Skeletal muscle tissue (tissue), 4 donors: ENCODE measurements around the gene TTK. TPM values are rescaled to one million over a fixed set of nuclear protein-coding genes. Genes with fewer than 3 reads are reported as not detected.

Experiments
- H3K27ac ChIP-seq: one replicate; pipeline ENCODE4 v1.7.0; 2013; ENCODE audit warnings: mild to moderate bottlenecking, low read depth, low read length, inconsistent platforms
- H3K27me3 ChIP-seq, 3 donors: one replicate each; pipeline ENCODE4 v1.7.0; 2013; ENCODE audit warnings: low read length in 3 of 3; ENCODE audit not compliant: control insufficient read depth in 3 of 3, insufficient read depth in 3 of 3
- H3K36me3 ChIP-seq, 3 donors: one replicate each; pipeline ENCODE4 v1.7.0; 2013; ENCODE audit warnings: low read length in 3 of 3; ENCODE audit not compliant: control insufficient read depth in 3 of 3, insufficient read depth in 3 of 3
- H3K4me1 ChIP-seq, 3 donors: one replicate each; pipeline ENCODE4 v1.7.0; 2013; ENCODE audit warnings: low read length in 3 of 3, mild to moderate bottlenecking in 3 of 3; ENCODE audit not compliant: control insufficient read depth in 3 of 3, insufficient read depth in 3 of 3
- H3K4me3 ChIP-seq, 3 donors: one replicate each; pipeline ENCODE4 v1.7.0; 2013; ENCODE audit warnings: low read length in 3 of 3
- H3K9ac ChIP-seq, 3 donors: one replicate each; pipeline ENCODE4 v1.7.0; 2013; ENCODE audit warnings: low read length in 3 of 3, mild to moderate bottlenecking in 3 of 3, moderate library complexity in 2 of 3, low read depth in 1 of 3
- H3K9me3 ChIP-seq, 3 donors: one replicate each; pipeline ENCODE4 v1.7.0; 2013; ENCODE audit warnings: low read length in 3 of 3; ENCODE audit not compliant: control insufficient read depth in 3 of 3
- total RNA-seq: library from RNA; depleted of rRNA; stranded (reverse); fragments of >200 nt; gene quantifications from one replicate; pipeline ENCODE4 v1.2.3, GENCODE V29; 2014
- donor health status: Osteomylitis.

The TTK gene
- total RNA-seq: 4.2 TPM

GRCh38 chr6:80004173-80005072 is at the start of gene TTK:
Gene TTK, plus strand, starts transcription at chr6:80004649. Its CDS starts 1,195 bp downstream, at chr6:80005844.
- Histone ChIP-seq H3K4me3 (peak within 1 kb of the TSS; percentile 84 to 93 (median 85)), H3K27me3 (no peaks in the 10 kb centered on the region), H3K4me1 (peaks cover 7 to 15% (median 7%) of the 10 kb centered on the region in 3 donors), H3K9me3 (no peaks in the 10 kb centered on the region), H3K27ac (peak within 1 kb of the TSS; percentile 73), H3K36me3 (no peaks in the 10 kb centered on the region), H3K9ac (peak within 1 kb of the TSS; percentile 74 to 81 (median 75))

DNA sequence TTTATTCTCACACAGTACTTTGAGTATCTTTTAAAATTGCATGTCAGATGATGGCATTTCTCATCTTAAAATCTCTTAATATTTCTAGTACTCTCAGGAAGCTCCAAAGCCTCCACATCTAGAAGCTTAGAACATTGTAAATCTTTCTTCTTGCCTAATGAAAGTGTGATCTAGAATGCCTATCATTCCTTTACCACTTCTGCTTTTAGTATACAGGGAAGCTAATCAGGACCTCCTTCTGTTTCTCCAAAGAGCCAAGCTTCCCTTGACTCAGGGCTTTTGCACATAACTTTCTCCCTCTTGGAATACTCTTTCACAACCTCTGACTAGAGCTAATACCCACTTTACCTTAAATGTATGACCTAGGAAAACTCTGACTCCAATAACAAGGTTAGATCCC is 49.6 kb upstream of the TTK start:
- no peaks in the 10 kb centered on the region for H3K4me1 ChIP-seq
- H3K36me3 ChIP-seq: no peaks in the 10 kb centered on the region
- no peak overlapping the region for H3K4me3 ChIP-seq
- peaks cover 0 to 3% (median 0%) of the 10 kb centered on the region in 3 donors for H3K27me3 ChIP-seq
- no peak overlapping the region for H3K9ac ChIP-seq
- H3K27ac ChIP-seq: no peak overlapping the region
- H3K9me3 ChIP-seq: no peaks in the 10 kb centered on the region

GRCh38 chr6:79964607-79965081 is 39.8 kb upstream of the TTK start:
- Histone ChIP-seq H3K9me3 (peaks cover 0 to 4% (median 2%) of the 10 kb centered on the region in 3 donors), H3K27me3 (no peaks in the 10 kb centered on the region), H3K4me1 (no peaks in the 10 kb centered on the region), H3K27ac (no peak overlapping the region), H3K9ac (no peak overlapping the region), H3K36me3 (no peaks in the 10 kb centered on the region), H3K4me3 (no peak overlapping the region)

DNA sequence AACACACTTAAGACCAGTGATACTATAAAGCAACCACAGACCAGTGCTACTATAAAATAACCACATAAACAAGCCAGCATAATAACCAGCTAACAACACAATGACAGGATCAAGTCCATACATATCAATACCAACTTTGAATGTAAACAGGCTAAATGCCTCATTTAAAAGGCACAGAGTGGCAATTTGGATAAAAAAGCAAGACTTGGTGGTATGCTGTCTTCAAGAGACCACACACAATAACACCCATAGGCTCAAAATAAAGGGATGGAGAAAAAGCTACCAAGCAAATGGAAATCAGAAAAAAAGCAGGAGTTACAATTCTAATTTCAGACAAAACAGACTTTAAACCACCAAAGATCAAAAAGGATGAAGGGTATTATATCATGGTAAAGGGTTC is 37.3 kb upstream of the TTK start:
- no peak overlapping the region for H3K4me3 ChIP-seq
- H3K4me1 ChIP-seq: no peaks in the 10 kb centered on the region
- H3K9me3 ChIP-seq: peaks cover 0 to 4% (median 2%) of the 10 kb centered on the region in 3 donors
- no peak overlapping the region for H3K9ac ChIP-seq
- H3K27me3 ChIP-seq: no peaks in the 10 kb centered on the region
- H3K36me3 ChIP-seq: no peaks in the 10 kb centered on the region
- H3K27ac ChIP-seq: no peak overlapping the region

GRCh38 chr6:79969784-79970183 is 34.7 kb upstream of the TTK start:
- H3K36me3 ChIP-seq: no peaks in the 10 kb centered on the region
- H3K9me3 ChIP-seq: peaks cover 0 to 4% (median 2%) of the 10 kb centered on the region in 3 donors
- H3K4me1 ChIP-seq: no peaks in the 10 kb centered on the region
- no peaks in the 10 kb centered on the region for H3K27me3 ChIP-seq
- H3K9ac ChIP-seq: no peak overlapping the region
- H3K27ac ChIP-seq: no peak overlapping the region
- H3K4me3 ChIP-seq: no peak overlapping the region

GRCh38 chr6:79971193-79971592 is 33.3 kb upstream of the TTK start:
- H3K4me3 ChIP-seq: no peak overlapping the region
- H3K27ac ChIP-seq: no peak overlapping the region
- H3K9me3 ChIP-seq: peaks cover 0 to 2% (median 0%) of the 10 kb centered on the region in 3 donors

GRCh38 chr6:79981652-79982051 is 22.8 kb upstream of the TTK start:
- Histone ChIP-seq H3K27me3 (no peaks in the 10 kb centered on the region), H3K4me1 (no peaks in the 10 kb centered on the region), H3K27ac (no peak overlapping the region), H3K9me3 (no peaks in the 10 kb centered on the region), H3K36me3 (no peaks in the 10 kb centered on the region), H3K9ac (no peak overlapping the region), H3K4me3 (no peak overlapping the region)

More at GRCh38 chr6:79971193-79971592, 33.3 kb upstream of the TTK start:
- no peaks in the 10 kb centered on the region for H3K36me3 ChIP-seq
- no peaks in the 10 kb centered on the region for H3K27me3 ChIP-seq
- no peaks in the 10 kb centered on the region for H3K4me1 ChIP-seq
- no peak overlapping the region for H3K9ac ChIP-seq

DNA sequence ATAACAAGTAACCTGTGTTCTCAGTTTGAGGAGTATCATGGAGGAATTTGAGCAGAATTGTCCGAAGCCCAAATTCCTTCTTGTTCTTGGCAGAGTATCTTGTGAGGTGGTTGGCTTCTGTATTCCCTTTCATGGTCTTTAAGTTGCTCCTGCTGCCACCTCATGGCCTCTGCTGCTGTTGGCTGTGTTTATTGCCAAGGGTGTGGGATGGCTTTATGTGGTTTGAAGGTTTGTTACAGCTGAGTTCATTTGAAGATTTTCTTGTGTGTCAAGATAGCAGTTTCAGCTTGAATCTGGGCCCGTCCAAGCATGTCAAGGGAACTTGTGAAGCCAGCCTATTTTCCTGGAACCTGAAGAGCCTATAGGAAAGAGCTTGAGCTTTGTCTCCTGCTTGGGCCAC is 20.2 kb upstream of the TTK start:
- no peaks in the 10 kb centered on the region for H3K4me1 ChIP-seq
- no peaks in the 10 kb centered on the region for H3K27me3 ChIP-seq
- H3K27ac ChIP-seq: no peak overlapping the region
- H3K9ac ChIP-seq: no peak overlapping the region
- no peaks in the 10 kb centered on the region for H3K36me3 ChIP-seq
- H3K4me3 ChIP-seq: no peak overlapping the region
- no peaks in the 10 kb centered on the region for H3K9me3 ChIP-seq

DNA sequence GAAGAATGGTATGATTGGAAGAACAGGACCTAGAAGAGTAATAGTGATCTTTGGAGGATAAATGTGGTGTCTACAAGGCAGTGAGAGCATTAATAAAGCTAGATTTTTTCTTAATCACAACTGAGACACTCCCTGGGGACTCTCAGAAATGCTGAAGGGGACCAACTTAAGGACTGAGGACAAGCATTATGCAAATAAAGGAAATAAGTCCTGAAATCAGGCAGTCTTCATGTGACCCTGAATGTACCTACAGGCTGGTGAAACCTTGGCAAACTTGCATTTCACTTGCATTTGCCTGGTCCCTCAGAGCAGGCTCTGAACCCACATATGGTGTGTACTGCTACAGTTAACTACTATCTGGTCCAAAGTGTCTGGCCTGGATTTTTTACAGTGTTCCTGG is 19.3 kb upstream of the TTK start:
- Histone ChIP-seq H3K27me3 (no peaks in the 10 kb centered on the region), H3K27ac (no peak overlapping the region), H3K4me3 (no peak overlapping the region), H3K36me3 (no peaks in the 10 kb centered on the region), H3K9me3 (no peaks in the 10 kb centered on the region), H3K4me1 (no peaks in the 10 kb centered on the region), H3K9ac (no peak overlapping the region)

GRCh38 chr6:79989641-79990040 is 14.8 kb upstream of the TTK start:
- no peak overlapping the region for H3K27ac ChIP-seq
- no peak overlapping the region for H3K4me3 ChIP-seq
- H3K9ac ChIP-seq: no peak overlapping the region
- no peaks in the 10 kb centered on the region for H3K9me3 ChIP-seq
- H3K4me1 ChIP-seq: no peaks in the 10 kb centered on the region
- H3K27me3 ChIP-seq: no peaks in the 10 kb centered on the region
- no peaks in the 10 kb centered on the region for H3K36me3 ChIP-seq
